Bronchial epithelial cell (primary cell): ENCODE data around the gene IQCB1. TPM values are rescaled to one million over a fixed set of nuclear protein-coding genes. Genes with fewer than 3 reads are reported as not detected.

Source experiments
- DNase-seq: peaks from one replicate; pipeline ENCODE4 v3.0.0-alpha.2; 2010; ENCODE audit warnings: low read depth
- FAIRE-seq: peaks from 2 replicates; lab custom pipeline; 2011; peaks lifted over from hg19 to GRCh38; lab: Jason Lieb, UNC
- H3K27me3 ChIP-seq: 2 replicates; pipeline ENCODE4 v1.5.1; 2011; ENCODE audit warnings: low read length; ENCODE audit not compliant: control insufficient read depth, insufficient read depth
- H3K36me3 ChIP-seq: 2 replicates; pipeline ENCODE4 v1.5.1; 2011; ENCODE audit warnings: low read length; ENCODE audit not compliant: control insufficient read depth, insufficient read depth
- H3K4me3 ChIP-seq: 2 replicates; pipeline ENCODE4 v1.5.1; 2011; ENCODE audit warnings: mild to moderate bottlenecking, low read depth, low read length, control low read depth
- CTCF ChIP-seq: IDR thresholded peaks from 2 replicates; pipeline ENCODE4 v1.5.1; 2011; ENCODE audit warnings: mild to moderate bottlenecking, moderate library complexity, low read length, control low read depth, inconsistent platforms; ENCODE audit not compliant: insufficient read depth, severe bottlenecking
- total RNA-seq: library from RNA; depleted of rRNA; stranded (reverse); fragments of >200 nt; gene quantifications from 2 replicates; pipeline ENCODE4 v1.2.1, GENCODE V29; 2014

The IQCB1 gene
- total RNA-seq, 1 donor from 2014 or later, result 34.0 TPM

GRCh38 chr3:121737644-121738043 lies 97.2 kb downstream of the IQCB1 start:
- FAIRE-seq (no peak), DNase-seq (no peak)
- H3K4me3 ChIP-seq, result no peak overlapping the region
- no peak for TF ChIP-seq CTCF
- no peaks in the 10 kb centered on the region for H3K27me3 ChIP-seq
- no peaks in the 10 kb centered on the region for H3K36me3 ChIP-seq

- DNase-seq (peak; percentile 46), FAIRE-seq (no peak)
- H3K36me3 ChIP-seq, result no peaks in the 10 kb centered on the region
- TF ChIP-seq CTCF, result no peak
- no peaks in the 10 kb centered on the region for H3K27me3 ChIP-seq
- H3K4me3 ChIP-seq, result no peak overlapping the region
Measured at GRCh38 chr3:121736112-121736511, 98.7 kb downstream of the IQCB1 start.

GRCh38 chr3:121735047-121735696 lies 99.7 kb downstream of the IQCB1 start:
- no peak for FAIRE-seq
- Histone ChIP-seq H3K27me3 (no peaks in the 10 kb centered on the region), H3K36me3 (no peaks in the 10 kb centered on the region), H3K4me3 (no peak overlapping the region)
- no peak for TF ChIP-seq CTCF
- DNase-seq, result no peak

- DNase-seq (peak; percentile 84), FAIRE-seq (no peak)
- no peak for TF ChIP-seq CTCF
- peak overlapping the region; percentile 16 for H3K4me3 ChIP-seq
- H3K36me3 ChIP-seq, result peaks cover 6% of the 10 kb centered on the region
- H3K27me3 ChIP-seq, result no peaks in the 10 kb centered on the region
Measured at GRCh38 chr3:121730940-121731687, 103.7 kb downstream of the IQCB1 start.

- no peak for TF ChIP-seq CTCF
- no peak for FAIRE-seq
- Histone ChIP-seq H3K27me3 (no peaks in the 10 kb centered on the region), H3K4me3 (no peak overlapping the region), H3K36me3 (peaks cover 23% of the 10 kb centered on the region)
- DNase-seq, result no peak
Measured at GRCh38 chr3:121724130-121724529, 110.7 kb downstream of the IQCB1 start.
